GM18511 (cell line): ENCODE data around the gene TTLL11.

Experiments used
- ATAC-seq: cut with Tn5 transposase; IDR thresholded peaks from one replicate; pipeline ENCODE4 v1.9.1; 2021; ENCODE audit warnings: mild to moderate bottlenecking, moderate library complexity; ENCODE audit not compliant: unreplicated experiment

The TTLL11 gene

DNA sequence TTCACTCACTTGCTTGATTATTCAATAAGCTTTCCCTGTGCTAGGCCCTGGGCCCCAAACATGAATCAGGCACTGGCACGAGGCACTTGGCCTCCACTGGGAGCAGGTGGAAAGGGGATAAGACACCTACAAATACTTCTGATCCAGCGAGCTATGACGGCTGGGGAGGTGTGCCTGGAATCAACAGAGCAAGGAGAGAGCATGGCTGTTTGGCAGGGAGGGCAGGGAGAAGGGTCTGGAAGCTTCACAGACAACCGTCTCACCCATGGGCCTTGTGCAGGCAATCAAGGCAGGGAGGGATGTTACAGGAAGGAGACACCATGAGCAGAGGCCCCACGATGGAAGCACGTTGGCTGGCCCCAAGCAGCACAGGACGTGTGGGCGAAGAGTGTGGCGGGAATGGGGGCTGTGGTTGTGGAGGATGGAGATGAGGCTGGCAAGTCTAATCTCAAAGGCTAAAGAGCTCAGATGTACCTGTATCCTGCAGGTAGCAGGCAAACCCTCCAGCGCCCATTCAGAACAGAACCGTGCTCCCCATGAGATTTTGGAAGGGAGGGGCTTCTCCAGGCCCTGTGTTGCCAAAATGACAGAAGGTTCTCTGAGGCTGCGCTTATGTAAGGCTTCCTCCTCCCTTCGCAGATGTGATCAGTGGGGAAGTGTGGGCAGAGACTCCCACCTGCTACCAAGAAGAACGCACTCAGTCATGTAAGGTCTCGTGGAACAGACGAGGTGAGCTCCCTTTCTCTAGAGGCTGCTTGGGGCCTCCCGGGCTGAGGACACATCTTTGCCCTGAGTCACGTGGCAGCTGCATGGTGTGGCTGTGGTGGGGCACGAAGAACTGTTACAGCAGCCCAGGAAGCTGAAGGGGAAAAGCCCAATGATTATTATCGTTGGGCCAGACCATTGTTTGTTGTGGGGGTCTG is 252.0 kb downstream of the TTLL11 start:
- no peak for ATAC-seq

DNA sequence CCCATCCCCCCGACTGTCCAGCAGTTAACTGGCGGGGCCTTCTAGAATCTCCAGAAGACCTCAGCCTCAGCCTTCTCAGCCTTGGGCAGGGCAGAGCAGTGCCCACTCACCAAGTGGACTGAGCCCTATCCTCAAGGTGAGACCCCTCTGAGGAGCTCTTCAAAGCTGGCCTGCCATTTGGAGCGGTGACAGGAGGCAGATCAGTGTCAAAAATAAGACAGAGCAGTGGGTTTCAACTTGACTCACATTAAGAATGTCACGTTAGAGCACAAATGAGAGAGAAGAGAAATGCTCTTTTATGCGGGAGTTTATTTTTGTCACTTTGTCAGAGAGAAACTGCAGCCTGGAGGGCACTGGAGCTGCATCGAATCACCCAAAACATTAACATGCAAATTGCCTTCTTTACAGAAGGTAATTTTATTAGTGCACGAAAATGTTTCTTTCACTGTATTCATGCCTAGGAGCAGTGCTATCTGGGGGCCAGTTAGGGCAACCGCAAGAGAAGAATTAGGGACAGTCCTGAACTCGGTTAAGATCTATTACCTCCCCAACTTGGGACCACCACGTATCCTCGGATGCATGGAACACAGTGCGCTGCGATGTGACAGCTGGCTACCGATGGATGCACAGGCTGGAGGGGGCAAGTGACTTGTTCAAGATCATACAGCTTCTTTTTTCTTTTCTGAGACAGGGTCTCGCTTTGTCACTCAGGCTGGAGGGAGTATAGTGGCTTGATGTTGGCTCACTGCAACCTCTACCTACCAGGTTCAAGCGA is 253.2 kb downstream of the TTLL11 start:
- ATAC-seq: peak; percentile 77

DNA sequence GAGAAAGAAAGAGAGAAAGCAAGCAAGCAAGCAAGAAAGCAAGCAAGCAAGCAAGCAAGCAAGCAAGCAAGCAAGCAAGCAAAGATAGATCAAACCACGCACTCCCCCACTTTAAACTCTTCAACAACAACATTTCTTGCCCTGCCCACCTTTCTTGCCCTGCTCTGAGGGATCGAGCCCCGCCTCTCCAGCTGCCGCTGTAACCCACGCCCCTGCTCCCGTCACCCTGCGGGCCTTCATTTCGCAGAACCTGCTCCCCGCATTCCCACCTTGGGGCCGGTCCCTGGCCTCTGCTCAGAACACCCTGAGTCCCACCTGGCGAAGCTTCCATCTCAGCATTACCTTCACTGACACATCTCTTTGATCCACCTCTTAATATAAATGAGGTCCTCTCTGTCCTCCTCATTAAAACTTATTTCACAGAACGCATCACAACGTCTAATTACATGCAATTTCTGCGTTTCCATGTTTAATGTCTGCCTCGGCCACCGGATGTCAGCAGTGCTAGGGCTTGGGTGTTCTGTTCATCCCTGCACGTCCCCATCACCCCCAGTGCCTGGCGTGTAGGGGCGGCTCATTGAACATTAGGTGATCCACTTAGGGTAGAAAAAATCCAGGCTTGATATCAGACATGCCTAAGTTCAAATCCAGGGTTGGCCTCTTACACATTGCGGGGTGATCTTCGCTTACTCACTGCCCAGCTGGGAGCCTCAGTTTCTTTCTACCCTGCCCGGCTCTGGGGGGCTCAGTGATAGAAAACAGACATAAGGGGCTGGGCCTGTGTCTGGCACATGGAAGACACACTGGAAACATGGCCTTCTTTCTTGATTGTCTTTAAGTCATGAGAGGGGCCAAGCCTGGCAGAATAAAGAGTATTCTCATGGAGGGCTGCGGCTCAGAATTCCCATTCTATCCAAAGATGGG is 254.1 kb downstream of the TTLL11 start:
- ATAC-seq: no peak

DNA sequence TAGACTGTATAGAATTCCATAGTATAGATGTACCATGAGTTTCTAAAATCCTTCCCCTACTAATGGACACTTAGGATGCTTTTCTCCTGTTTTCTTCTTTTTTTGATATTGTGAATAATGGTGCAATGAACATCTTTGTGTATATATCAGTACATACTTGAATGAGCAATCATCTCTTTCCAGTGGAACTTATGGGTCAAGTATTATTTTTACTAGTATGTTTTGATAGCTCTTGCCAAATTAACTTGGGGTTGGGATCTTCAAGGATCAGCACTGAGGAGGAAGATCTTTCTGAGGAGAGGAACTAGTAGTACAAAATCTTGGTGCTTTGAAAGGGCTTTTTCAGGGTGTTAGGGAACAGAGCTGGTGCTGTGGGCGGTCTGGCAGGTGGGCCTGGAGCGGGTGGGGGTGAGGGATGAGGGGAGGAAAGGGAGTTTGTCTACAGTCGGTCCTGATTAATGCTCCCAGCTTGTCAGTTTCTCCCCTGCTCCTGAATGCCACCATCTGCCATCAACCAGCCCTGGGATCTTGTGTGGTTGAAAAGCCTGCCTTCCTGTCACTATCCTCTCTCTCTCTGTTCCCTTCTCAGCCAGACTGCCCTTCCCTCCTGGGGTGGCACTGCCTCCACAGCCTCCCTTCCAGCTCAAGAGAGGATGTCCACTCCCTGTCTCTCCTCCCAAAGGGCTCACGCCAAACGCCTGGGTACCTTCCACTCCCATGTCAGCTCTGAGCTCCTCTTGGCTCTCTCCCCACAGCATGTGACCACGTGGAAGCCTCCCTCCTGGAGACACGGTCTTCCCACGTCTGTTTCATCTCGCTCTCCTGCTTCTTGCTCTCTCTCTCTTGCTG is 255.8 kb downstream of the TTLL11 start:
- ATAC-seq: no peak

DNA sequence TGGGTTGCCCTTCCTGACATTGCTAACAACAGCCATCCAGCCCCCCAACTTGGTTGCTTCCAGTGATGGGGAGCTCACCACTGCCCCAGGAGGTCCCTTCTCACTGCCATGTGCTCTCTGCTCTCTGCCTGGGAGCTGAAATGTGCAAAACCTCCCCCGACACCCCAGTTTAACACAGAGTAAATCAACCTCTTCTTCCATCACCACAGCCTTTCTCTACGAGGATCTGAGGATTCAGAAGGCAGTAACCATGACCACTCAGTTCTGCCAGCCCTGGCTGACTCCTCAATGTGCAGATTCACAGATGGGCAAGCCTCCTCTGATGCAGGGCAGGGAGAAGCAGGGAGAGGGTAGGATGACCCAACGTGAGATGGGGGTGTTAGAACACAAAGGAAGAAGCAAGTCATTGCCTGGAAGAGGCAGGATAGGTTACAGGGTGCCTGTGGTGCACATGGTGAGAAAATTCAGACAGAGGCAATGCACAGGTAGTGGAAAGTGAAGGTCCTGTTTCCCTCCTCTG is 256.7 kb downstream of the TTLL11 start:
- no peak for ATAC-seq

DNA sequence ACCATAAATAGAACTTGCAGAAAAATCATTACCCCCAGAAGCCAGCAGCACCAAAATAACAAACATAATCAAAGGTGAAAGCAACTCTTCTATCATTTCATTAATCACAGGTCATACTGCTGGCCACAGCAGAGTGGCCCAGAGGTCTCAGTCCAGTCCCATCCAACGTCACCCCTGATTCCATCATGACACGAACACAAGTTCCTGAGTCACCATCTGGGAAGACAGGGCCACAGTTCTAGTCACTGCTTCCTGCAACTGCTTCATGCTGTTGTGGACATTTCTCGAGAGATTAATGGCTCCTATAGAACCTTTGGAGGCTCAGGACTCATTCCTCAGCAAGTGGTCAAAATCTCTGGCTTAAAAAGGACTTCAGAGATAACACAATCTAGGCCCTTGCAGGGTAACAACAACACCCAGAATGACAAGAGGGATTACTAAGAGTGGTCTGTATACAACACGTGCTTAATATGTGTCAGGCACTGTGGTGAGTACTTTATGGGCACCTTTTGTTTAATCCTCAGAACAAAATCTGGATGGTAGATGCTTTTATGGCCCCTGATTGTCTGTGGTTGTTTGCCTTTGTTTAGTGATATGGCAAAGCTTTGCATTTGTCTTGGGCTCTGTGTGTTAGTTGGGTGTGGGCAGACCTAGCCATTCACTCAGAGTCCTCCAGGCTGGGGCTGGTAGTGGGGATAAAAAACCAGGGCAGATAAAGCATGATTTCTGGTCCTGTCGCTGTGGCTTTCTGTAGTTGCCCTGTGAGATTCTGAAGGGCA is 257.3 kb downstream of the TTLL11 start:
- no peak for ATAC-seq

DNA sequence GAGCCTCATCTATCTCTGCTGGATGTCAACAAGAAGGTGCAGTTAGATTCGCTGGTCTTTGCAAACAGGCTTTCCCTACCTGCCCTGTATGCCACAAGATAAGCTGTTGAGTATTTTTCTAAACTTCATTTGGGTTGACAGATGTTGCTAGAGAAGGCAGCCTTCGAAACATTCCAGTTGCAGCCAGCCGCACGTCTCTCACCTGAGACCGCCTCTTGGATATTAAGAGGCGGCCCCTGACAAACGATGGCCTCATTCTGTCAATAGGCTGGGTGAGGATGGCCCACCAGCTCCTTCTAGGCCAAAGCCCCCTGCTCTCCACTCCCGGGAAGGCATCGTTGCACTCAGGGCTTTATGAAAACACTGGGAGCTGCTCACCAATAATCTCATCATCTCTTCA is 260.0 kb downstream of the TTLL11 start:
- no peak for ATAC-seq

DNA sequence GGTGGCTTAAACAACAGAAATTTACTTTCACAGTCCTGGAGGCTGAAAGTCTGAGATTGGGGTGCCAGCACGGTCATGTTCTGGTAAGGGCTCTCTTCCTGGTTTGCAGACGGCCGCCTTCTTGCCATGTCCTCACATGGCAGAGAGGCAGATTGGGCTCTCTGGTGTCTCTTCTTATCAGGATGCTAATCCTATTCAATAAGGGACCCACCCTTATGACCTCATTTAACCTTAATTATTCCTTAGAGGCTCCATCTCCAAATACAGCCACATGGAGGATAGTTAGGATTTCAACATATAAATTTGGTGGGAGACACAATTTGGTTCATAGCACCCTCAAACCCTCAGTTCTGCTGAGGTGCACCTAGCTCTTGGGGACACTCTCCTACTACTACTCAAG is 261.2 kb downstream of the TTLL11 start:
- ATAC-seq: no peak

DNA sequence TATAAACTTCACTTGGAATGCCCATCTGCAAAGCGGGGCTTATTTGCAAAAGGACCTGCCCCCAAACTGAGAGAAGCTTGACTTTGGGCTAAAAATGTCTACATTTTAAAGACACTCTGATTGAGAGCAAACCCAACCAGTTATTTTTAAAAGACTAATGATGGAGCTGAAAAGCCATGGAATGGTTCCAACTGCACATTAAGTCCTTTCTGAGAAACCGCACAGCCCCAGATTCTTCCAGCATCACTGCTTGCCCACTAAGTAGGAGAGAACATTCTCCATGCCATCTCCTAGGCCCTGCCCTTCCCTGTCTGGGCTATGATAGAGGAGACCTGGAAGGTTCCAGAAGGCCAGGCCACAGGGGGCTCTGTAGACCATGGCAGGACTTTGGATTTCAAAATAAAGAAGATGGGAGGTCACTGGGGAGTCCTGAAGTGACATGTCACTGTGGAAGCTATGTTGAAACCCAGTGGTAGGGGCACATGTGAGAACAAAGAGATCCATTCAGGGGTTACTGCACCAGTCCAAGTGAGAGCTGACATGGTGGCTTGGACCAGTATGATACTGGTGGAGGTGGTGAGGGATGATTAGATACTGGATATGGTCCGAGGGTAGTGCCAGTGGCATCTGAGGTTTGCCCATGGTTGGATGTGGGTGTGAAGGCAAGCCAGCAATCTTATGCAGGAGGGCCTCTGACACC is 262.5 kb downstream of the TTLL11 start:
- no peak for ATAC-seq

DNA sequence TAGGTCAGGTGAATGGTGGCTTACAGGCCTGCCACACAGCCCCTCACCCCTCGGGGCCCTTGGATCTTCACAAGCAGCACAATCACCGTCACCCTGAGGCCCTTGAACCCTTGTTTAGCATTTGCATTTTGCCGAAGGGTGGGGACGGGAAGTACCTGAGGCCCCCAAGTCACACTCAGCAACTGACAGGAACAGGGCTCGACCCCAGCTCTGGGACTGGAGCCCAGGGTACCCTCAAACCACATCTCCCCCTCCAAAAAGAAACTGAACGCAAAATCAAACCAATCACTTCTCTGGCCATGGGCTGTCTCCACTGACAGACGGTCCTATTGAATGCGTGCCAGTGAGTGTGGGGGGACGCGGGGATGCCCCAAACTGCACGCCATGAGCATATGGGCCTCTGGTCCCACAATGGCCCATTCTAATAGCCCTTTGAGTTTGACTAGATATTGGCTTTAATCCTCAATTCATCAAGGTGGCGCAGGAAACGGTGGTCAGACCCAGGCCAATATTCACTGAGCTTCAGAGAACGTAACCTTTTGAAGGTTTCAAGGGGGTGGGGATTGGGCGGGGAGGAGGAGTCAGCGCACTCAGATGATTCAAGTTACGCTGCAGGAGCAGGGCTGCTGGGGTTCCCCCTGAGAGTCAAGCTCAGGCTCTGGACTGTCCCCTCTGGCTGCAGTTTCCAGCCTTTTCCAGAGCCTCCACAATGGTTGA is 265.7 kb downstream of the TTLL11 start:
- ATAC-seq: no peak

DNA sequence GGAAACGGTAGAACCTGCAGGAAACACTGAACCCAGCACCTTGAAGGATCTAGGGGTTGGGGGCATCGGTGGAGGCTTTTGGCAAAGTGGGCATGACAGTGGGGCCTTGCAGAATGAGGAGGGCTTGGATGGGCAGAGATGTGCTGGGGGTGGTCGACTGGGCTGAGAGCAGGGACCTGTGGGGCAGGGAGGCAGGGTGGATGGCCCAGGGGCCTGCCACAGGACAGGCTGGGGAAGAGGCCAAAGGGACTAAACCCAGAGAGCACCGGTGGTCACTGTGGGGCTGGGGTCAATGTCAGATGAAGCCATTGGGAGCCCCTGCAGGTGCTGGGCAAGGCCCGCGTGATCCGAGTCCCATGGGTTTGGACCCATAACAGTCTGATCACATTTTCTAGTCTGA is 266.4 kb downstream of the TTLL11 start:
- no peak for ATAC-seq

DNA sequence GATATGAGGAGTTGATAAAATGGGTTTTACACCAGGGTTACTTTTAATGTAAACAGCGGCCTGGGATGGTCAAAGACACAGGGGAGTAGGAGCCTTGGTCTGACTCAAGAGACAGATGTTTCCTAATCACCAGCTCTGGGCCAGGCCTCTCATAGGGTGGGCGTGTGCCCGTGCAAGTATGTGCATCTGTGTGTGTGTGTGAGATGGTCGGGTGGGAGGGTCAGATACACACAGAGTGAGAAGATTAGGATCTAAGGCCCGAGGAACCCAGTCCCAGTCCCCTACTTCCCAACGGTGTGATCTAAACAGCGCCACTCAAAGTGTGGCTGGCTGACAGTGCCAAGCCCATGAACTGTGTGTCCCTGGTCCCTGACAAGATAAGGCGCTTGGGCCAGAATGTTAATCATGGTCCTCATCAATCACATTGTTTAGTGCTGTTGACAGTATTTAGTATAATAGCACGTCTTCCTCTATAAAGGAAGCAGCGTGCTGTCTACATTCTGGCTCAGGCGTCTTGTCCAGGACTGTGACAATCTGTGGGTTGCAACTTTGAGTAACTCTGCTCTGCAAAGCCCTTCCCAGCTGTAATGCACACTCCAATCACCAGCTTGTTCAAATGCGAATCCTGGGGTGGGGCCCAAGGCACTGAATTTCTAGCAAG is 267.9 kb downstream of the TTLL11 start:
- ATAC-seq: no peak

DNA sequence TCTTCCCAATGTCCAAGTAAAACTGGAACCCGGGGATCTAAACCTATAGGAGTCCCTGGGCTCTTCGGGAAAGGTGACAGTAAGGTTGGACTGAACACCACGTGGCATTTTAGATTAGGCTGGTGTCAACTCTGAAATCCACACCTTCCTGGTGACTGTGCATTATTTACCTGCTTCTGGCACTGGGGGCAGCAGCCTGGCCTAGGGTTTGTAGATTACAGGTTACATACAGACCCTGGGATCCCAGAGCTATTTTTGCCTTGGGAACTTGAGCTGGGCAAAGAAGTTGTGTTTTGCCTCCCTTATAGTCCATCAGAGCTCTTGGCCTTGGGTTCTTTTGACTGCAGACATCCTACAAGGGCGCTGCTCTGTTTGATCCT is 268.5 kb downstream of the TTLL11 start:
- ATAC-seq: no peak

DNA sequence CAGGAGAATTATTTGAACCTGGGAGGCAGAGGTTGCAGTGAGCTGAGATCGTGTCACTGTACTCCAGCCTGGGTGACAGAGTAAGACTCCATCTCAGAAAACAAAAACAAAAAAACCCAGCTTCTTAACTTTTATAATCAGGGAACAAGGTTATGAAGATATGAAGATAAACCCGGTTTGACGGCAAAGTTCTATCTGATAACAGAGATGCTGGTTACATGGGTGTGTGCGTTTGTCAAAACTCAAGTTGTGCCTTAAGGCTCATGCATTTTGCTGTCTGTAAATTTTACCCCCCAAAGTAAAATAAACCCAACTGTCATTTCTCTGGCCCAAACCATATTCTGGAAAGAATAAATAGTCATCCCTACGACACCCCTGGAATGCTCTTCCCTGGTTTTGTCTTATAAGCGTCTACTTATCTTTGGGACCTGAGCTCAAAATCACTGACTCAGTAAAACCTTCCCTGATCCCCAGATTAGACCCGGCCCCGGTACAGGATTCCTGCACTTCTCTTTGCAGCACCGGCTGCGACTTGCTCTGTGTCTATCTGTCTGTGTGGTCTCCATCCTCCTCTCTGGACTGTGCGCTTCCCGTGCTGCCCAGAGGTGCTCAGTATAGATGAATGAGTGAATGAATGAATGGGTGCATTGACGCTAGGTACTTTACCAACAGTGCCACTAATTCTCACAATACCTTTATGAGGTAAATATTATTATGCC is 269.5 kb downstream of the TTLL11 start:
- no peak for ATAC-seq

DNA sequence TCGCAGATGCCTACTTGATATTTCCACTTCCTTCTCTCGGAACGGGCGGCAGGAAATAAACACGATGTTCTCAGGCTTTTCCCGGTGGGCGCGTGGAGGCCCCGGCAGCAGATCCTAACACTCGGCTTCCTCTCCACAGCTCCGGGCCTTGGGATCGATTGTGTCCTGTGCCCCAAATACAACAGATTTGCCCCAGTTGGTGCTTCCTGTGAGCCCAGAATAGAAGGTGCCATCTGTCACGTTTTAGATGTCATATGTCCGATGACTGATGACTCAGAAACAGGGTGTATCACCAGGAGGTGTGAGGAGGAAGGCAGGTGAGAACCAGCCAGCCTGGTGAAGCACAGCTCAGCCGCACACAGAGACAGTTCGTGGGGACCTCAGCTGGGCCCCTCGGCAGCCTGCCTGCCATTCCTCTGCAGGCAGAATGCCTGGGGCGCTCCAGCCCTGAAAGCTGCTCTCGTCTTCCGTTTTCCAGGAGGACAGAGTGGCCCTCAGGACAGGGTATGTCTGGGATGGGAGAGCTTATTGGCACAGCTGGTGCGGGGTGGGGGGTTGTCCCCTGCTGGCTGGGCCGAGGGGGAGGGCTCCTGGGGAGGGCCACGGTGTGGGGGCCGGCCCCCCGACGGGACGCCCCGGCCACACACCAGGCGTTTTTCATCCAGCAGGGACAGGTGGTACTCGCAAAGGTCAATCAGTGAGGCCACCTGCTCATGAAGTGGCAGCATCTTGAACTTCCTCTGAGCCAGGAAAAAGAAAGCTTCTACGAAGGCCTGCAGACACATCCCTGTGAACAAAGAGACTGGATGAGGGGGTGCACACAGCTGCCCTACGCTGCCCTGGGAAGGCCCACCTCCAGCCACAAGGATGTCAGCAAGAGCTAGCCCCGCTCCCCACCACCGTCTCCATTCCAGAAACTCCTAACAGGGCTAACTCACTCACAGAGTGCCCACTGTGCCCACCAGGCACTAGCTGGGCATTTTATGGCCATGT is 270.7 kb downstream of the TTLL11 start:
- no peak for ATAC-seq

DNA sequence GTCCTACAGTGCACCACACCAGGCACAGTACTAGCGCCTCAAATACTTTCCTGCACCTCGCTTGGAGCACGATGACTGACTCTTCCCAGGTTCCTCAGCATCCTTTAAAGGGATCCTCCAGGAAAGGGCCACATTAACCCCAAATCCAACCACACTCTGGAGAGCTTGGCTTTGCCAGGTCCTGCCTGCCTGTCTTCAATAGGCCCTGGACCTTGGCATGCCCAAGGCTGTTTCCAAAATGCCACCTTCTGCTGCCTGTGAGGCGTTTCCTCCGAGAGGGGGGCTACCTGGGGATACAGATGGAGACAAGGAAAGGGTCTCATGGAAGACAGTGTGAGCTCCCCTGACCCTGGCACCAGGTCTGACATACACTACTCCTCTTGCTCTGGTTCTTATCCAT is 271.8 kb downstream of the TTLL11 start:
- no peak for ATAC-seq
